ENCODE data around the gene PSMA6. TPM values are rescaled to one million over a fixed set of nuclear protein-coding genes. Genes with fewer than 3 reads are reported as not detected.

PSMA6 gene
- polyA plus RNA-seq, 2 of the 4 experiments (the other 2 are of a cell fraction), result 369 to 395 TPM

DNA sequence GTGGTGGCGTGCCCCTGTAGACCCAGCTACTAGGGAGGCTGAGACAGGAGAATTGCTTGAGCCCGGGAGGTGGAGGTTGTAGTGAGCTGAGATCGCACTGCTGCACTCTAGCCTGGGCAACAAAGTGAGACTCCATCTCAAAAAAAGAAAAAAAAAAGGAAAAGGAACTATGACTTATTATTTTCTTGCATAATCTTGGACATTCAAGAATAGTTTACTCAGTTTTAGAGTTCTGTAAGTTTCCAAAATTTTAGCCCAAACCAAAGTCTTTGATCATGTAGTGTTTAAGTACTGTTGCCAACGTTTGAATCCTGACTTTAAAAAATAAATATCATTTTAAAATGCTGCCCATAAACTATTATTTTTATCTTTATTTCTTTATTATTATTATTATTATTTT is 6.2 kb downstream of the PSMA6 start:
- DNase-seq (ENCODE audit: low read depth in 1 of 2, low spot score in 1 of 2), result no peak
- POLR2A ChIA-PET, result no interaction called here
- peaks cover 41% of the 10 kb centered on the region for H3K4me1 ChIP-seq
- CTCF ChIA-PET, result interaction anchor here (0.9 to 1.3 kb wide), 4 partner anchors 12 to 111 kb away, joined by 3 to 4 read pairs (median 3); partner anchors contain the start of gene NFKBIA
- WGBS (ENCODE audit: missing lambda C conversion rate), result 85% methylated on average over 4 of the region's 4 CpGs
- no peak for ATAC-seq
- H3K27ac ChIP-seq, result no peak overlapping the region
- TF ChIP-seq KDM1A (IDR thresholded peaks at IDR 0.05; ENCODE audit: low read depth), result no peak
- no peak for TF ChIP-seq TP53 (CRISPR knock-in tag; IDR thresholded peaks at IDR 0.05)
- TF ChIP-seq ZSCAN20 (CRISPR knock-in tag; IDR thresholded peaks at IDR 0.05), result no peak
- no peak for TF ChIP-seq ESRRA (IDR thresholded peaks at IDR 0.05; ENCODE audit: borderline replicate concordance, low read length)
- TF ChIP-seq ZFP36 (IDR thresholded peaks at IDR 0.05; ENCODE audit: borderline replicate concordance, partially characterized antibody), result no peak
- TF ChIP-seq CBX8 (IDR thresholded peaks at IDR 0.05), result no peak
- no peak for TF ChIP-seq MAZ (IDR thresholded peaks at IDR 0.05; ENCODE audit: borderline replicate concordance, low read depth, low read length)
- TF ChIP-seq JUNB (IDR thresholded peaks at IDR 0.05), result no peak
- TF ChIP-seq BCL3 (IDR thresholded peaks at IDR 0.05), result no peak
- no peak for TF ChIP-seq RAD21 (conservative IDR thresholded peaks at IDR 0.05 in 1 of 2, IDR thresholded peaks at IDR 0.05 in 1 of 2)
- TF ChIP-seq KDM5A (IDR thresholded peaks at IDR 0.05), result no peak
- TF ChIP-seq RFX5 (IDR thresholded peaks at IDR 0.05), result no peak
- TF ChIP-seq RCOR1 (IDR thresholded peaks at IDR 0.05; ENCODE audit: low read depth, low read length), result no peak
- TF ChIP-seq FOSB (CRISPR knock-in tag; IDR thresholded peaks at IDR 0.05), result no peak
- TF ChIP-seq, protein P1, sequence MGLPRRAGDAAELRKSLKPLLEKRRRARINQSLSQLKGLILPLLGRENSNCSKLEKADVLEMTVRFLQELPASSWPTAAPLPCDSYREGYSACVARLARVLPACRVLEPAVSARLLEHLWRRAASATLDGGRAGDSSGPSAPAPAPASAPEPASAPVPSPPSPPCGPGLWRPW (IDR thresholded peaks at IDR 0.05), result no peak
- TF ChIP-seq NFE2L2 (conservative IDR thresholded peaks at IDR 0.05; ENCODE audit: low read length), result no peak
- TF ChIP-seq, protein P2, sequence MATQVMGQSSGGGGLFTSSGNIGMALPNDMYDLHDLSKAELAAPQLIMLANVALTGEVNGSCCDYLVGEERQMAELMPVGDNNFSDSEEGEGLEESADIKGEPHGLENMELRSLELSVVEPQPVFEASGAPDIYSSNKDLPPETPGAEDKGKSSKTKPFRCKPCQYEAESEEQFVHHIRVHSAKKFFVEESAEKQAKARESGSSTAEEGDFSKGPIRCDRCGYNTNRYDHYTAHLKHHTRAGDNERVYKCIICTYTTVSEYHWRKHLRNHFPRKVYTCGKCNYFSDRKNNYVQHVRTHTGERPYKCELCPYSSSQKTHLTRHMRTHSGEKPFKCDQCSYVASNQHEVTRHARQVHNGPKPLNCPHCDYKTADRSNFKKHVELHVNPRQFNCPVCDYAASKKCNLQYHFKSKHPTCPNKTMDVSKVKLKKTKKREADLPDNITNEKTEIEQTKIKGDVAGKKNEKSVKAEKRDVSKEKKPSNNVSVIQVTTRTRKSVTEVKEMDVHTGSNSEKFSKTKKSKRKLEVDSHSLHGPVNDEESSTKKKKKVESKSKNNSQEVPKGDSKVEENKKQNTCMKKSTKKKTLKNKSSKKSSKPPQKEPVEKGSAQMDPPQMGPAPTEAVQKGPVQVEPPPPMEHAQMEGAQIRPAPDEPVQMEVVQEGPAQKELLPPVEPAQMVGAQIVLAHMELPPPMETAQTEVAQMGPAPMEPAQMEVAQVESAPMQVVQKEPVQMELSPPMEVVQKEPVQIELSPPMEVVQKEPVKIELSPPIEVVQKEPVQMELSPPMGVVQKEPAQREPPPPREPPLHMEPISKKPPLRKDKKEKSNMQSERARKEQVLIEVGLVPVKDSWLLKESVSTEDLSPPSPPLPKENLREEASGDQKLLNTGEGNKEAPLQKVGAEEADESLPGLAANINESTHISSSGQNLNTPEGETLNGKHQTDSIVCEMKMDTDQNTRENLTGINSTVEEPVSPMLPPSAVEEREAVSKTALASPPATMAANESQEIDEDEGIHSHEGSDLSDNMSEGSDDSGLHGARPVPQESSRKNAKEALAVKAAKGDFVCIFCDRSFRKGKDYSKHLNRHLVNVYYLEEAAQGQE (IDR thresholded peaks at IDR 0.05), result no peak
- no peak for TF ChIP-seq MAFK (IDR thresholded peaks at IDR 0.05; ENCODE audit: partially characterized antibody)
- no peak for FAIRE-seq
- no peak overlapping the region for H3K4me3 ChIP-seq
- H3K9me3 ChIP-seq, result no peaks in the 10 kb centered on the region
- H3K4me2 ChIP-seq, result no peak overlapping the region

- no peak overlapping the region for H3K4me3 ChIP-seq
- WGBS (ENCODE audit: missing lambda C conversion rate), result 49% methylated on average over 1 of the region's 1 CpG
- H3K9me3 ChIP-seq, result no peaks in the 10 kb centered on the region
- H3K4me2 ChIP-seq, result no peak overlapping the region
- H3K4me1 ChIP-seq, result peaks cover 31% of the 10 kb centered on the region
- POLR2A ChIA-PET, result no interaction called here
- FAIRE-seq (no peak), DNase-seq (ENCODE audit: low read depth in 1 of 2, low spot score in 1 of 2) (no peak), ATAC-seq (no peak)
- H3K27ac ChIP-seq, result no peak overlapping the region
- CTCF ChIA-PET, result interaction anchor here (1.0 to 1.3 kb wide), 2 partner anchors 109 to 113 kb away, joined by 3 to 4 read pairs; no protein-coding TSS in a partner anchor
- TF ChIP-seq POLR2A (IDR thresholded peaks at IDR 0.05; ENCODE audit: low read length), result no peak
- no peak for TF ChIP-seq MAZ (IDR thresholded peaks at IDR 0.05; ENCODE audit: borderline replicate concordance, low read depth, low read length)
- no peak for TF ChIP-seq PHF8 (IDR thresholded peaks at IDR 0.05; ENCODE audit: borderline replicate concordance, low read depth)
- TF ChIP-seq BHLHE40 (IDR thresholded peaks at IDR 0.05; ENCODE audit: low read depth, low read length), result no peak
- no peak for TF ChIP-seq NR3C1 (IDR thresholded peaks at IDR 0.05)
- TF ChIP-seq CEBPB (IDR thresholded peaks at IDR 0.05), result no peak
These were observed 7.5 kb downstream of the PSMA6 start for GRCh38 chr14:35299708-35300107.

Measured in A549 (cell line).